ENCODE data around the gene ST6GALNAC4.

The ST6GALNAC4 gene

GRCh38 chr9:127941961-127942215 is 25.0 kb upstream of the ST6GALNAC4 start:
- H3K36me3 Mint-ChIP-seq (ENCODE audit: low read depth) = peaks cover 10% of the 10 kb centered on the region
- no peaks in the 10 kb centered on the region for H3K9me3 Mint-ChIP-seq
- H3K4me3 Mint-ChIP-seq = no peak overlapping the region
- peak overlapping the region in 2 of 3 experiments; percentile 28 to 74 for H3K27ac Mint-ChIP-seq
- peaks cover 44% of the 10 kb centered on the region for H3K4me1 Mint-ChIP-seq
- TF ChIP-seq CTCF (IDR thresholded peaks at IDR 0.05; ENCODE audit: unreplicated experiment in 3 of 3) = no peak
- H3K27me3 Mint-ChIP-seq (ENCODE audit: low read depth) = no peaks in the 10 kb centered on the region

DNA sequence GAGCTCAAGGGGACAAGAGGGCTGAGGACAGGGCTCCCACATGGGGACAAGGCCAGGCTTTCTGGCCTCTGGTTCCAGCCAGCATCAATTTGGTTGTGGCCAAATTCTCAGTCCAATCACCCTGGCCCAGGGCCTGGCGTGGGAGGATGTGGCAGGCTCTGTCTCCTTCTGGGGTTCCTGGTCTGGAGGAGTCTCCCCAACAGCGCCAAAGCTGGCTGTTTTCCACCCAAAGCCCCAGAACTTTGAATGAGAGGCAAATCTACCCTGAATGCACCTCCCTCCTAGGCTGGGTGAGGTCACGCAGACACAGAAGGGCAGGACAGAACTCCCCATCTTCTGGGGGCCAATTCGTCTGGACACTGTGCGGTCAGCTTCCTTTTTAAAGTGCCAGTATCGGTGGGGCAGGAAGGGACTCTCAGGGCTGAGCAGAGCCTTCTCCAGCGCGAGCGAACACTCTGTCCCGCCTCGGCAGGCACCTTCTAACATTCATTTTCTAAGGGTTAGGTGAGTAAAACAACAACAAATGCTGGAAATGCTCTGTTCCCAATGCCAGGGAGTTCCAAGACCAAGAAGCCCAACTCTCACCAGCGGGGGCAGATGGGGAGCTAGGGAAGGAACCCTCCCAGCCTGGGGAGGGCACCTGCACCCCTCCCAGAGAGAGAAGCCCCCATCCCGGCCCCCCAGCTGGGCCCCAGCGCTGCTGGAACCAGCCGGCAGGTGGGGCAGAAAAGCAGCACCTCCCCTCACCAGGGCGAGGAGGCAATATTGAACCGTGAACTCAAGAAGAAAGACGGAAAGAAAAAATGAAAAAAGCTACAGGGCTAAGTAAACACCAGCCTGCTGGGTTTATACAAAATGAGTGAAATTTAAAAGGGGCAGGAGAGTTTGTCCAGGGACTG is 24.5 kb upstream of the ST6GALNAC4 start:
- peak overlapping the region in 2 of 3 experiments; percentile 28 to 74 for H3K27ac Mint-ChIP-seq
- no peaks in the 10 kb centered on the region for H3K9me3 Mint-ChIP-seq
- H3K27me3 Mint-ChIP-seq (ENCODE audit: low read depth) = no peaks in the 10 kb centered on the region
- peaks cover 50% of the 10 kb centered on the region for H3K4me1 Mint-ChIP-seq
- peak overlapping the region; percentile 19 to 62 (median 59) for H3K4me3 Mint-ChIP-seq
- TF ChIP-seq CTCF (IDR thresholded peaks at IDR 0.05; ENCODE audit: unreplicated experiment in 3 of 3) = no peak
- peaks cover 10% of the 10 kb centered on the region for H3K36me3 Mint-ChIP-seq (ENCODE audit: low read depth)

DNA sequence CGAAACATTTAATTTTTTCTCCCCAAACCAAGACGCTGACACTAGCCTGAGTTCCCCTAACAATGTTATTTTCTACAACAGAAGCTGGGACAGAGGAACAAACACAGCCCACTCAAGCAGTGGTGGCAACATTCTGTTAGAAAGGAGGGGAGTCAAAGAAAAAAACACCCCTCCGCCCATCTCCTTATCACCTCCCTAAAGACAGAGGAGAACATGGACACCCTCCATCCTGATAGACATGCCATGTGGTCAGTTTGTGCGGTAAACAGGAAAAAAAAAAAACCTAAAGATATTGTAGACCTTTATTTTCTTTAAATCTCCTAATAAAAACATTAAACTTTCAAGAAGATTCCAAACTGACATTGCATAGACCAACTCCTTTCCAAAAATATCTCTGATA is 23.8 kb upstream of the ST6GALNAC4 start:
- peak overlapping the region in 2 of 3 experiments; percentile 24 to 28 for H3K27ac Mint-ChIP-seq
- H3K27me3 Mint-ChIP-seq (ENCODE audit: low read depth) = no peaks in the 10 kb centered on the region
- peaks cover 10% of the 10 kb centered on the region for H3K36me3 Mint-ChIP-seq (ENCODE audit: low read depth)

GRCh38 chr9:127938298-127938690 is 21.5 kb upstream of the ST6GALNAC4 start:
- peak overlapping the region; percentile 68 to 82 (median 79) for H3K4me3 Mint-ChIP-seq
- peak overlapping the region in 2 of 3 experiments; percentile 78 to 89 for H3K27ac Mint-ChIP-seq
- peaks cover 56% of the 10 kb centered on the region for H3K4me1 Mint-ChIP-seq
- no peaks in the 10 kb centered on the region for H3K27me3 Mint-ChIP-seq (ENCODE audit: low read depth)
- H3K36me3 Mint-ChIP-seq (ENCODE audit: low read depth) = peaks cover 13% of the 10 kb centered on the region
- H3K9me3 Mint-ChIP-seq = no peaks in the 10 kb centered on the region
- no peak for TF ChIP-seq CTCF (IDR thresholded peaks at IDR 0.05; ENCODE audit: unreplicated experiment in 3 of 3)

More for the DNA sequence above, 23.8 kb upstream of the ST6GALNAC4 start:
- Mint-ChIP-seq H3K4me3 (peak overlapping the region; percentile 24 to 62 (median 59)), H3K4me1 (peaks cover 57% of the 10 kb centered on the region), H3K9me3 (no peaks in the 10 kb centered on the region)
- TF ChIP-seq CTCF (IDR thresholded peaks at IDR 0.05; ENCODE audit: unreplicated experiment in 3 of 3) = no peak

GRCh38 chr9:127937388-127938297 is 20.8 kb upstream of the ST6GALNAC4 start, which contains the start of gene DPM2:
Gene DPM2, minus strand, starts transcription at chr9:127937854. Its CDS starts 34 bp downstream, at chr9:127937820.
- Mint-ChIP-seq H3K4me3 (peak within 1 kb of the TSS; percentile 90 to 99 (median 97)), H3K9me3 (no peaks in the 10 kb centered on the region), H3K36me3 (ENCODE audit: low read depth) (peaks cover 13% of the 10 kb centered on the region), H3K27me3 (ENCODE audit: low read depth) (no peaks in the 10 kb centered on the region), H3K4me1 (peaks cover 52% of the 10 kb centered on the region), H3K27ac (peak within 1 kb of the TSS; percentile 17 to 89 (median 78))
- TF ChIP-seq CTCF (IDR thresholded peaks at IDR 0.05; ENCODE audit: unreplicated experiment in 3 of 3) = no peak
